Muscle layer of colon (tissue), 2 donors: ENCODE results near the gene GAS2L3.
A peak's percentile ranks its signal among the peaks of the same experiment; 100 is the strongest.

Experiments
- H3K27ac ChIP-seq: one replicate; pipeline ENCODE4 v1.7.0; 2013; ENCODE audit warnings: low read depth, mild to moderate bottlenecking, low read length, moderate library complexity
- H3K27me3 ChIP-seq, 2 donors: one replicate each; pipeline ENCODE4 v1.7.0; 2013; ENCODE audit warnings: low read length in 2 of 2, mild to moderate bottlenecking in 2 of 2; ENCODE audit not compliant: insufficient read depth in 2 of 2, control insufficient read depth in 1 of 2
- H3K36me3 ChIP-seq: one replicate; pipeline ENCODE4 v1.7.0; 2013; ENCODE audit warnings: mild to moderate bottlenecking, low read length; ENCODE audit not compliant: insufficient read depth
- H3K4me1 ChIP-seq: one replicate; pipeline ENCODE4 v1.7.0; 2013; ENCODE audit warnings: mild to moderate bottlenecking, low read length; ENCODE audit not compliant: insufficient read depth
- H3K4me3 ChIP-seq, 2 donors: one replicate each; pipeline ENCODE4 v1.7.0; 2013; ENCODE audit warnings: low read length in 2 of 2, low read depth in 1 of 2, mild to moderate bottlenecking in 1 of 2, moderate library complexity in 1 of 2
- H3K9ac ChIP-seq: one replicate; pipeline ENCODE4 v1.7.0; 2013; ENCODE audit warnings: low read length
- H3K9me3 ChIP-seq: one replicate; pipeline ENCODE4 v1.7.0; 2013; ENCODE audit warnings: mild to moderate bottlenecking, low read length
- donor health status: abdominal sarcoma.
- donor health status: Adenocarcinoma of cecum.

The GAS2L3 gene

GRCh38 chr12:100573292-100574186 is at the start of gene GAS2L3:
Gene GAS2L3 (plus strand): TSS chr12:100573684. CDS start chr12:100594905, 21,221 bp downstream.
- H3K9ac ChIP-seq = peak within 1 kb of the TSS; percentile 49
- no peak within 1 kb of the TSS for H3K27ac ChIP-seq

GRCh38 chr12:100528034-100528433 is 45.5 kb upstream of the GAS2L3 start:
- Histone ChIP-seq H3K9me3 (no peaks in the 10 kb centered on the region), H3K27me3 (no peaks in the 10 kb centered on the region)

More at GRCh38 chr12:100573292-100574186, at the start of gene GAS2L3:
- Histone ChIP-seq H3K27me3 (no peaks in the 10 kb centered on the region), H3K36me3 (no peaks in the 10 kb centered on the region), H3K4me1 (peaks cover 10% of the 10 kb centered on the region), H3K4me3 (peak within 1 kb of the TSS; percentile 58 to 64), H3K9me3 (no peaks in the 10 kb centered on the region)

GRCh38 chr12:100528471-100529127 is 44.9 kb upstream of the GAS2L3 start:
- Histone ChIP-seq H3K9me3 (no peaks in the 10 kb centered on the region), H3K4me1 (no peaks in the 10 kb centered on the region), H3K27me3 (no peaks in the 10 kb centered on the region), H3K9ac (no peak overlapping the region), H3K27ac (no peak overlapping the region), H3K36me3 (no peaks in the 10 kb centered on the region), H3K4me3 (no peak overlapping the region)

More at GRCh38 chr12:100528034-100528433, 45.5 kb upstream of the GAS2L3 start:
- Histone ChIP-seq H3K9ac (no peak overlapping the region), H3K4me3 (no peak overlapping the region), H3K4me1 (no peaks in the 10 kb centered on the region), H3K27ac (no peak overlapping the region), H3K36me3 (no peaks in the 10 kb centered on the region)

GRCh38 chr12:100529756-100530350 is 43.6 kb upstream of the GAS2L3 start:
- no peak overlapping the region for H3K4me3 ChIP-seq
- no peak overlapping the region for H3K9ac ChIP-seq
- H3K9me3 ChIP-seq = no peaks in the 10 kb centered on the region
- H3K36me3 ChIP-seq = no peaks in the 10 kb centered on the region
- no peaks in the 10 kb centered on the region for H3K27me3 ChIP-seq
- no peaks in the 10 kb centered on the region for H3K4me1 ChIP-seq
- no peak overlapping the region for H3K27ac ChIP-seq

- H3K36me3 ChIP-seq = no peaks in the 10 kb centered on the region
- no peaks in the 10 kb centered on the region for H3K27me3 ChIP-seq
- no peaks in the 10 kb centered on the region for H3K9me3 ChIP-seq
- no peak overlapping the region for H3K4me3 ChIP-seq
- no peaks in the 10 kb centered on the region for H3K4me1 ChIP-seq
- H3K27ac ChIP-seq = no peak overlapping the region
- H3K9ac ChIP-seq = no peak overlapping the region
Measured at GRCh38 chr12:100533376-100533775, 40.1 kb upstream of the GAS2L3 start.

- no peak overlapping the region for H3K9ac ChIP-seq
- H3K36me3 ChIP-seq = no peaks in the 10 kb centered on the region
- no peaks in the 10 kb centered on the region for H3K4me1 ChIP-seq
- H3K27ac ChIP-seq = no peak overlapping the region
- no peak overlapping the region for H3K4me3 ChIP-seq
- H3K9me3 ChIP-seq = no peaks in the 10 kb centered on the region
- no peaks in the 10 kb centered on the region for H3K27me3 ChIP-seq
Measured at GRCh38 chr12:100534625-100535227, 38.8 kb upstream of the GAS2L3 start.

GRCh38 chr12:100539202-100539601 is 34.3 kb upstream of the GAS2L3 start:
- no peak overlapping the region for H3K9ac ChIP-seq
- H3K27me3 ChIP-seq = no peaks in the 10 kb centered on the region
- no peak overlapping the region for H3K4me3 ChIP-seq
- H3K36me3 ChIP-seq = no peaks in the 10 kb centered on the region
- H3K9me3 ChIP-seq = no peaks in the 10 kb centered on the region
- no peak overlapping the region for H3K27ac ChIP-seq
- no peaks in the 10 kb centered on the region for H3K4me1 ChIP-seq

- no peaks in the 10 kb centered on the region for H3K27me3 ChIP-seq
- H3K9ac ChIP-seq = no peak overlapping the region
- no peaks in the 10 kb centered on the region for H3K9me3 ChIP-seq
- H3K27ac ChIP-seq = no peak overlapping the region
- no peaks in the 10 kb centered on the region for H3K4me1 ChIP-seq
- H3K4me3 ChIP-seq = no peak overlapping the region
- H3K36me3 ChIP-seq = no peaks in the 10 kb centered on the region
Measured at GRCh38 chr12:100544165-100544564, 29.3 kb upstream of the GAS2L3 start.

GRCh38 chr12:100545092-100545491 is 28.4 kb upstream of the GAS2L3 start:
- no peak overlapping the region for H3K9ac ChIP-seq
- no peak overlapping the region for H3K4me3 ChIP-seq
- H3K4me1 ChIP-seq = no peaks in the 10 kb centered on the region
- no peak overlapping the region for H3K27ac ChIP-seq
- H3K9me3 ChIP-seq = no peaks in the 10 kb centered on the region
- no peaks in the 10 kb centered on the region for H3K36me3 ChIP-seq
- no peaks in the 10 kb centered on the region for H3K27me3 ChIP-seq

GRCh38 chr12:100553936-100554335 is 19.5 kb upstream of the GAS2L3 start:
- no peaks in the 10 kb centered on the region for H3K27me3 ChIP-seq
- H3K36me3 ChIP-seq = no peaks in the 10 kb centered on the region
- H3K9ac ChIP-seq = no peak overlapping the region
- H3K27ac ChIP-seq = no peak overlapping the region
- H3K4me1 ChIP-seq = no peaks in the 10 kb centered on the region
- H3K9me3 ChIP-seq = no peaks in the 10 kb centered on the region
- no peak overlapping the region for H3K4me3 ChIP-seq

GRCh38 chr12:100554608-100555077 is 18.8 kb upstream of the GAS2L3 start:
- Histone ChIP-seq H3K9ac (no peak overlapping the region), H3K9me3 (no peaks in the 10 kb centered on the region), H3K27me3 (no peaks in the 10 kb centered on the region), H3K36me3 (no peaks in the 10 kb centered on the region), H3K4me3 (no peak overlapping the region), H3K27ac (no peak overlapping the region), H3K4me1 (no peaks in the 10 kb centered on the region)
